ENCODE results near the gene MGAT4B.
"Not testable (repeated sequence)": the region's sequence is repeated elsewhere in the genome, so short reads cannot be mapped to it uniquely, and the experiment has no call there.

Gene MGAT4B

DNA sequence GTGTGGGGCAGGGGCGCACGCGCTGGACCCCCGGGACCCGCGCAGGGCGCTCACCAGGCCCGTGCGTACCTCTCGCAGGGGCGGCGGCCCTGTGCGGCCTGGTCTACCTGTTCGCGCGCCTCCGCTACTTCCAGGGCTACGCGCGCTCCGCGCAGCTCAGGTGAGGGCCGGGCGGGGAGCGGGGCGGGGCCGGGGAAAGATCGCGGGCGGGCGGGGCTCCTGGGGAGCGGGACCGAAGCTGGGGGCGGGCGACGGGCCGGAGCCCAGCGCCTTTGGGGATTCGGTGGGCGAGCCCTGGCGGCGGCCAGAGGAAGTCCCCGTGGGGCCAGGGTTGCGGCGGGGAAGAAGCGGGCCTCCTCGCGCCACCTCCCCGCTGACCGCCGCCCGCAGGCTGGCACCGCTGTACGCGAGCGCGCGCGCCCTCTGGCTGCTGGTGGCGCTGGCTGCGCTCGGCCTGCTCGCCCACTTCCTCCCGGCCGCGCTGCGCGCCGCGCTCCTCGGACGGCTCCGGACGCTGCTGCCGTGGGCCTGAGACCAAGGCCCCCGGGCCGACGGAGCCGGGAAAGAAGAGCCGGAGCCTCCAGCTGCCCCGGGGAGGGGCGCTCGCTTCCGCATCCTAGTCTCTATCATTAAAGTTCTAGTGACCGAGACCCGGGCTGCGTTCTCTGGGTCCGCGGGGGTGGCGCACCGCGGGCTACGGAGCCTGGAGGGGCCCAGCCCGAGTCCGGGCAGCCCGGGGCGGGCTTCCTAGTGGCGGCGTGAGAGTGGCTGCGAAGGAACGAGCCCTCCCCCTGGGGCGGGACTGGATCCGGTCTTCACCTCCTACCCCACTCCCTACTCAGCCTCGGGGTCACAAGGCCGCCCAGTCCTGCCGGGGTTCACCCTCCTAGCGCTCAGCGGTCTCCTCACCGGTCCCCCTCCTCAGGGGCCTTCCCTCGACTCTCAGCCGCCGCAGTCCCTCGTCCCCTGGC lies 10.5 kb downstream of the MGAT4B start:
- peak; percentile 93 for DNase-seq

DNA sequence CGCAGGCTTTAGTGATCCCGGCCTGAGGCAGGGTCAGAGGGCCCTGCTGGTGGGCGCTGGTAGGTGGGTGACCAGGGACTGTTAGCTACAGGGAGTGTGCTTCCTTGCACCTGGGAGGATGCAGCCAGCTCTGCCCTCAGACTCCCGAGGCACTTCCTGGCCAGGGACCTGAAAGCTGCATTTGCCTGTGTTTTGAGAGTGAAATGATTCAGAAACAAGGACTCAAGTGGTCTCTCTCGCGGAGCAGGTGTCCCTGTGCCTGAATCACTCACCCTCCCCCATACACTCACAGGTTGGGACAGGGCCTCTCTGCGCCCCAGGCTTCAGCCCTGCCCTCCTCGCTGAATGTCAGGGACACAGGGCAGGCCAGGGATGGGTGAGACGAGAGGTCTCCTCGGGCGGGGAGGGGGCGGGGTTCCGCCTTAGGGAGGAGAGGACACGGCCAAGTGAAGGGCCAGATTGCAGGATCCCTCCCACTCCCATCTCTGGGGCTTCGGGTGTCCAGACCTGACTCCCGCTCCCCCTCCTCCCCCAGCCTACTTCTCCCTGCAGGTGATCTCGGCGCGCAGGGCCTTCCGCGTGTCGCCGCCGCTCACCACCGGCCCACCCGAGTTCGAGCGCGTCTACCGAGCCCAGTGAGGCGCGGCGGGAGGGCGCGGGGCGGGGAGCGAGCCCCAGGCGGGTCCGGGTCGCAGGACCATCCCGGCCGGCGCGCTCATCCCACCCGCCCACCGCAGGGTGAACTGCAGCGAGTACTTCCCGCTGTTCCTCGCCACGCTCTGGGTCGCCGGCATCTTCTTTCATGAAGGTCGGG lies 11.4 kb downstream of the MGAT4B start:
- DNase-seq = peak; percentile 80

DNA sequence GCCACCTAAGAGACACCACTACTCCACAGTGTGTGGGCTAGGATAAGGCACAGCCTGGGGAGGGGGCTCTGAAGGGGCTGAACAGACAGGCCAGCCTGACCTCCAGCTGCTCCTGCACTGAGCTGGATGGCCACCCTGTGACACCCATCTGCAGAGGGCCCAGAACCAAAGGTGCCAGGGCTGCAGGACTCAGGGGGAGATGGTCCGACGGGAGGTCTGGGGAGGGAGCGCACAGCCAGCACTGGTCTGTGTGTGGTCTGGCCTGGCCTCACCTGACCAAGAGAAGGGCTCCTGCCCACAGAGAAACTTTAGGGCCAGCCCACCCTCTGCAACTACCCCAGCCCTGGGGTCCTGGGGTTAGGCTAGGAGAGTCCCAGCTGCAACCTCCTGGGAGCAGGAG lies 12.1 kb downstream of the MGAT4B start:
- DNase-seq = no peak

DNA sequence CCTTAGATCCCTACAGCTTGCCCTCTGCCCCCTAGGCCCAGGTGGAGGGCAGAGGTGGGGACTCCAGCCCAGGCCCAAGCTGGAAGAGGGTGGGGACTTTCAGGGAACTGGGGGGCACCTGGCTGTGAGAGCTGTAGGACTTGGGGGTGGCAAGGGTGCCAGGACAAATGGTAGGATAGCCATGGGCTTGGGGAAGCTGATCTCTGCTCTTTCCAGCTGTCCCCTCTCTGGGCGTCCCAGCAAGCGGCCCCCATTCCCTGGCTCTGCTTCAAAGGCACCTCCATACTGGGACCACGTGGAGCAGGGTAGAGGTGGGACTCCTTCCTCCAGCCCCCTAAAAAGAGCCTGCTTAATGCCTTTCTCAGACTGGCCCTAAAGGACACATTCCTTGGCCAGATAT lies 12.5 kb downstream of the MGAT4B start:
- DNase-seq = no peak

DNA sequence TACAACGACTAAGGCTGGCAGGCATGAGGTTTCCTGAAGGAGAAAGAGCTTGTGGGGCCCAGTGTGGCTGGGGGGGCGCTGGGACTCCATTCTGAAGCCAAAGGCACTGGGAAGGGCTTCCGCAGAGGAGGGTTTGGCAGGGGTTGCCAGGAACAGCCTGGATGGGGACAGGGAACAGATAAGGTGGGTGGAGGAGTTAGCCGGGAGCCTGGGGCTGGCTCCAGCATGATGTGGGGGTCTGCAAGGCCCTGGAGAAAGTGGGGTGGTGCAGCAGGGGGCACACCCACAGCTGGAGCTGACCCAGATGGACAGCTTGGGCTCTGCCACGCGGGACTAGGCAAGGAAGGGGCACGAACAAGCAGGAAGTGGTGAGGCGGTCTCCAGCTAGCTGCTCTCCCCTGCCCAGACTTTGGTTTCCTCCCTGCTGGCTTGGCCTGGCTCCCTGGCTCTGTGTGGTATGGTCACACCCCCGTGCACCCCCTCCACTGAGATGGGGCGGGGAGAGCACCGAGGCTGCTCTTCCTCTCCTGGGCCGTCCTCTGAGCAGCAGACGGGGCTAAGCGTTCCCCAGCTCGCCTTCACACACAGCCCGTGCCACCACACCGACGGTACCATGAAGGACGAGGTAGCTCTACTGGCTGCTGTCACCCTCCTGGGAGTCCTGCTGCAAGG lies 13.1 kb downstream of the MGAT4B start, which contains the start of gene LTC4S:
LTC4S (plus strand) TSS at position 519 of the 672 bp plus-strand sequence; CDS start at position 614, 95 bp downstream.
- no peak for DNase-seq

DNA sequence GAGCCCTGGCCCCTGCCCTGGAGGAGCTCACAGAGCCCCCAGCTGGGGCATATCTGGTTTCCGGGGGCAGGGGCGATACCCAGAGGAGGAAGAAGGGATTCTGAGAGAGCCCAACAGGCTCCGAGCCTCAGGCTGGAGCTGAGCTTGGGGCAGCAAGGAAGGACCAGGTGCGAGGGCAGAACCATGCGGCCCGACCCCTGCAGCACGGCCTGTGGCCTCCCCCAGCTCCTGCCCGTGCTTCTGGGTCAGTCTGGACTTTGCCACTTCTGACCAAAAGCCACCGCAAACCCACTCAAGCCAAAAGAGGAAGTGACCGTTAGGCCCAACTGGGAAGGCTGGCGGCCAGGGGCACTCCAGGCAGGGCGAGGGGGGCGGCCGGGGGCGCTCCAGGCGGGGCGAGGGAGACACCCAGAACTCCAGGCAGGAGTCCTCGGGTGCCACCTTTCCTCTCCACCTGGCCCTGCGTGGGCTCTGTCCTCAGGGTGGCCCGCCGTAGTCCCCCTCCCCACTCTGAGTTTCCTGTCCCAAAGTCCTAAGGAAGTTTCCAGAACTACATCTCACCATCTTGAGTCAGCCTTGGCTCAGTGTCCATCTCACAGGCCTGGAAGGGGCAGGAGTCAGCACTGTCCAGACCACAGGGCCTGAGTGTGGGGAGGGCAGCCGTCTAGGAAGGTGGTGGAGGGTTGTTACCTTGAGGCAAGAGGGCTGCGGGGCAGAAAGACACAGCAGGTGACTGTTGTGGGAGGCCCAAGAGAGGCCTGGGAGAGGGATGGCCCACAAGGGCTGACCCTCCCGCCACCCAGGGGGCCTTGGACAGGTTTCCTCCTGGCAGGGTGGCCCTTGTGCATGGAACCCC lies 13.8 kb downstream of the MGAT4B start:
- DNase-seq = no peak

DNA sequence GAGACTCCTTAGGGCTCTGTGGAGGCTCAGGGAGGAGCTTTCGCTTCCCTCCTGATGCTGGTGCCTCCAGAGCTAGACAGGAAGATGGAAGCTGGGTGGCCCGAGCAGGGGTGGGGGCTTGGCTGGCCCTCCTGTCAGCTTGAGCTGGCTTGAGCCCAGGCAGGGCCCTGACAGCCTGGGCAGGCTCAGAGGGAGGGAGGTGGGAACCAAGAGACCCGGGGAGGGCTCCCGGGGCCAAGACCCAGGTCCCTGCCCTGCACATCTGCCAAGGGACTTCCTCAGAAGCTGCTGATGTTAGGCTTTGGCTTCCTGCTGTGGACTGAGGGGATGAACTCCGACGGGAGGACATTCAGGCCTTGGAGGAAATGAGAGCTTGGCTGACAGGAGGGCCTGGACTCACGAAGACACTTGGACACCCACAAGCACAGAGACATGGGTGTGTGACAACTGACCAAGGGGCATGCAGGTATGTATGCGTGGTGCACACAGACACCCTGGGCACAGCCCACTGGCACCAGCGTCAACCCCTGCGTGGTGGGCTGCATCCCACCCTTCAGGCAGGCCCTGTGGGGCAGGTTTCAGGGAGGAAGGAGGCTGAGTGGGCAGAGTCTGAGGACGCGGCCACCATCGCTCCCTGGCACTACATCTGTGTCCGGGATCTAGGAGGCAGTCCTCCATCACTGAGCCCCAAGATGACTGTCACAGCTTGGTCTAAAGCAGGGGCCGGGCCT lies 14.6 kb downstream of the MGAT4B start:
- no peak for DNase-seq

DNA sequence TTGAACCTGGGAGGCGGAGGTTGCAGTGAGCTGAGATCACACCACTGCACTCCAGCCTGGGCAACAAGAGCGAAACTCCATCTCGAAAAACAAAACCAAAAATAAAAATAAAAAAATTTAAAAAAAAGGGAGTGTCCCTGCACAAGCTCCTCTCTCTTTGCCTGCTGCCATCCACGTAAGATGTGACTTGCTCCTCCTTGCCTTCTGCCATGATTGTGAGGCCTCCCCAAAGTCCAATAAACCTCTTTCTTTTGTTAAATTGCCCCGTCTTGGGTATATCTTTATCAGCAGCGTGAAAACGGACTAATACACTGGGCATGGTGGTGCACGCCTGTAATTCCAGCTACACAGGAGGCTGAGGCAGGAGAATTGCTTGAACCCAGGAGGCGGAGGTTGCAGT lies 17.4 kb downstream of the MGAT4B start:
- DNase-seq = not testable (repeated sequence)

DNA sequence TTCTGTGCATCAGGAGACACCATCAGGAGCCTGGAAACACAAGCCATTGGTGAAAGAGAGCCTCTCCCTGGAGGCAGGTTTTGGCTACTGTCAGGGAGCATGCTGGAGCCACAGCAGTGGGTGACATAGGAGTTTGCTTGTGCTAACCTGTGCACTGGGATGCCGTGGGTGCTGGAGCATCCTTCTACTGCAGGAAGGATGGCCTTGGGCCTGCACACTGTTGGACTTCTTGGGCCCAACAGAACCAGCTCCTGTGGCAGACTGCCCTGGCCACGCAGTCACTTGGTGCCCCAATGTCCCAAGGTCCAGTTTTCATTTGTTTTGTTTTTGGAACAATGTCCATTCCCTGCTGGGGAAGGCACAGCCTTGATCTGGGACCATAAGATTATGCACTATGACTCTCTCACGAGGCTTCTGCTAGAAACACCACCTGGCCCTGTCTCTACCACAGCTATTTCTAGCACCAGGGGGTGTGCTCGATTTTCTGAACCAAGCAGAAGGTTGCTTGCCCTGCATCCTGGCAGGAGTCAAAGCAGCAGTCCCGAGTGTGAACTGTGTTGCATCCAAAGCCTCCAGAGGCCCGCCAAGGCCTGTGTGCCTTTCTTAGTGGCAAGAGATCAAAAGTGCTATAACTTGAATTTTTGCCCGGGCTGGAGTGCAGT lies 18.3 kb downstream of the MGAT4B start:
- DNase-seq = no peak

DNA sequence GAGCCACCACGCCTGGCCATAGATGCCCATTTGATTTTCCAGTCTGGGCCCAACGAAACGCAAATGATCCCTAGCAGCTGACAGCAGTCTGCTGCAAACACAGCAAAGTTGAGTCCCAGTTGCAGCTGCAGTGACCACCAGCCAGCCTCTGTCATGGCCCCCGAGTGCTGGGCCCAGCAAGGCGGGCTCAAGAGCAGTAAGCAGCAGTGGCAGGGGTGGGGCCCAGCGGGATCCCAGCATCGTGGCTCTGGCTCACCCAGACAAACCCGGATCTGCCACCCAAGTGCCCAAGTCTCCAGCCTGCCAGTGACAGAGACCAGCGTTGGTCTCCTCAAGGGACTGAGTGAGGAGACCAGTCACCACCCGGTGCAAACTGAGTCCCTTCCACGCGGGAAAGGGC lies 19.8 kb downstream of the MGAT4B start:
- no peak for DNase-seq

DNA sequence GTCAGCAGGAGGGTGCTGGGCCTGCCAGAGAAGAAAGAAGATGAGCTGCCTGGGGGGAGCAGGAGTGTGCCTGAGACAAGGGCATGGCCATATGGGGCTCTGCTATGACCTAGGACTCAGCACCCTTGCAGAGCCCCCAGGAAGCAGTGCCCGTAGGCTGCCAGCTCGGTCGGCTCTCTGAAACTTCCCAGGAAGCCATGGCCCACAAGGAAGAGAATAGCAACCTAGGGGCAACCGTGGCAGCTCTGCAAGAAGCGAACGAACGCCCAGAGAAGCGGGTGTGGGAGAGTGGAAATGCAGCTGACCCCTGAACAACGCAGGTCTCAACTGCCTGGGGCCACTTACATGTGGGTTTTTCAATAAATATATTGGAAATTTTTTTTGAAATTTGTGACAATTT lies 23.5 kb downstream of the MGAT4B start:
- no peak for DNase-seq

DNA sequence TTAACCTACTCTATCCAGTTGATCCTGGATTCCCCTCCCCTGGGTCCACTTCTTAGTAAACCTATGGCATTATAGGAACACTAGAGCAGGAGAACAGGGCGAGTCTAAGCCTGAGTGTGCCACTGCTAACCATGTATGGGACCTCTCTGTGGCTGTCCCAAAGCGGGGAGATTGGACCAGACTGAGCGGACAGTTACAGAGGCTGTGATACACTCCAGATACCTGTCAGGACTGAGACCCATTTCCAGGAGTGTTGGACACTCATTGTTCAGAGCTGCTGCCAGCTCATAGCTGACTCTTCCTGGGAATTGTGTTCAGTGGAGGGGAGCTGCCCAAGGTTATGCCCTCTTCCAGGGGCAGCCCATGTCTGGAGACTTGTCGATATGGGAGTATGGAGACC lies 24.8 kb downstream of the MGAT4B start:
- DNase-seq = no peak

DNA sequence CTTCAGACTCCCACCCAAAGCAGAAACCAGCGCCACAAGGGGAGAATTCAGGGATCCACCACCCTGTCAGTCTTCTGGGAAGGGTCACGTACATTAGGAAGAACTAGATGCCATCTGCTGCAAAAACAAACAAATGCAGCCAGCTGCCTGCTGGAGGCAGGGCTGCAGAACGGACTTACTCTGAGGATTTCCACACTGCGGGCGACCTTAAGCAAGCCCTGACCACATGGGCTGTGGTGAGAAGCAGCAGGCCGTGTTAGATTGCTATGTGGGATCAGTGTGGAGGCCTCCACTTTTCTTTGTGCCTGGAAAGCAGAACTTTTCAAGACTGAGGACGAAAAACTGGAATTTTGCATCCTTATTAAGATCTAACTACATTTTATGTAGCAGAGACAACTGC lies 26.3 kb downstream of the MGAT4B start:
- no peak for DNase-seq

DNA sequence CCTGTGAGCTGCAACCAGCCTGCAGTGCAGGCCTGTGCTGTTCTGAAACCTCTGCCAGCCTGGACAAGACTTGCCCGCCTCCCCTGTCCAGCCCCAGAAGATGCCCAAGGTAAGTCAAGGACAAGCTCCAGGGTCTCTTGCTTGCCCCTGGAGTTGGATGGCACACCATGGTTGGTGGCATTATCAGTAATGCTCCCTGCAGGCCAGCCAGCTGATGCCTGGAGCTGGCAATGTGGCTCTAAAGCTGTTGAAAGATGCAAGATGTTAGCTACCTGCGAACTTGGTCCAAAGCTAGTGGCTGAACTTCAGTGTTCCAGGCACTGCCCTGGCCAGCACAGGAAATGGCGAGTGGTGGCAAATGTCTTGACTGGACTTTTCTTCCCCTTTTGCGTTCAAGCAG lies 26.8 kb downstream of the MGAT4B start:
- DNase-seq = no peak

DNA sequence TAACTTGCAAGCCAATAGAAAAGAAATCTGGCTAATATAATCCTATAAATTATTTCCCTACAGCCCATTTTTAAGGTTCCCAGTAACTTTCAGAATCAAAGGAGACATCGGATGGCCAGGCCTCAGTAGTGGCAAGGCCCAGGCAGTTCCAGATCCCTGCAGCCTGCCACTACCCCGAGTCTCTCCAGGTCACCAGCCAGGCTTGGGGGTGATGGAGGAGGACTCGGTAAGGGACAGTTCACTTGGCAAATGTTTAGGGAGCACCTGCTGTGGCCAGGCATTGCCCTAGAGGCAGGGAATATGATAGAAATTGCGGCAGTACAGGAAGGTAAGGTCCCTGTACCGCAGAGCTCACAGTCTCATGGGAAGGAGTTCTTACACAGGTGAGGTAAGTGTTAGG lies 28.1 kb downstream of the MGAT4B start:
- DNase-seq = no peak

DNA sequence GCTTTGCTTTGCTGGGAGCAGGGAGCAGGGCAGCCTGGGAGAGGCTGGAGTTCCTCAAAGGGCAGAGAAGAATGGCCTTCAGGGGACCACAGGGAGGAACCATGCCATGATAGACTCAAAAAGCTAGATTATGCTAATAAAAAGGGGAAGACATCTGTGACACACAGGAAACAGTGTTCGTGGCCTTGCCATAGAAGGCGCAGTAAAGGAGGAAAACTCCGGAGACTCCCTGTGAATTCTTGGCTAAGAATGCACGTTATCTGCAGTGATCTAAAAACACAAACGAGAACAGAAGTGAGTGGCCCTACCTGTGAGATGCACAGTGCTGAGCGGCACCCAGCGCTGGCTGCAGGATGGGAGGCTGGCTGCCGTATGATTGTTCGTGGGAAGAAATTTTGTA lies 28.8 kb downstream of the MGAT4B start:
- no peak for DNase-seq

DNA sequence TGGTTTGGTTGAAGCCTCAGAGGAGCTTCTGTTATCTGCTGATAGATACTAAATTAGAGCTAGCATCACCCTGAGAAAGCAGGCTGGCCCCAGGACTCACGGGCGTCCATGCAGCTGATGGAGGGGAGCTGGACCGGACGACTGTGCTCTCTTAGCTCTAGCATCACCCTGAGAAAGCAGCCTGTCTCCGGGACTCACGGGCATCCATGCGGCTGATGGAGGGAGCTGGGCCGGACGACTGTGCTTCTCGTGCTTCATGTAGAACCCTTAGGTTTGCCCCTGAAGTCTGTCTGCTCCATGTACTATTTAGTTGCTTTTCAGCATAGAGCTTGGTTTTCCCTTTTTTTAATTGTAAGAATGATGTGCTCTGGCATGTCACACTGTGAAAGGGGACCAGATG lies 29.2 kb downstream of the MGAT4B start:
- no peak for DNase-seq

DNA sequence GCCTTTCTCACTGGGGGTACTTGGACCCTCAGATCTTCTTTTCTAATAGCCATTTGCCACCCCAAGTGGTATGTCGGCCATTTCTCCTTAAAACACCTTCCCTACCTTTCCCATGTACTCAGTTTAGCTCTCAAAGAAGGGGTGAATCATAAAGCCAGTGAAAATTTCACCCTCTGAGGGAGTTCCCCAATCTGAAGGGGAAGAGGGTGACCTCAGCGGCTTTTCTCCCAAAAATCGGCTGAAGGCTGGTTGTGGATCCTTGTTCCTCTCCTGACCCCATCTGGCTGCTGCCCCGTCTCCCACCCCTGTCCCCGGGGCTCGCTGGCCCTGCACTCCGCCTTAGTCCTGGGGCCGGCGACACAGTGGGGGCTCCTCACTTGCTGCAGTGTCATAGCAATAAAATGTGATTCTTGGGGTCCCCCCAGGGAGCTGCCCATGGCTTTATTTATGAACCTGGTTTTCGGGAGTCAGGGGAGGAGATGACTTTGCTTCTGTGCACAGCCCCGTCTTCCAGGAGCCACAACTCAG lies 30.2 kb downstream of the MGAT4B start:
- DNase-seq = no peak

DNA sequence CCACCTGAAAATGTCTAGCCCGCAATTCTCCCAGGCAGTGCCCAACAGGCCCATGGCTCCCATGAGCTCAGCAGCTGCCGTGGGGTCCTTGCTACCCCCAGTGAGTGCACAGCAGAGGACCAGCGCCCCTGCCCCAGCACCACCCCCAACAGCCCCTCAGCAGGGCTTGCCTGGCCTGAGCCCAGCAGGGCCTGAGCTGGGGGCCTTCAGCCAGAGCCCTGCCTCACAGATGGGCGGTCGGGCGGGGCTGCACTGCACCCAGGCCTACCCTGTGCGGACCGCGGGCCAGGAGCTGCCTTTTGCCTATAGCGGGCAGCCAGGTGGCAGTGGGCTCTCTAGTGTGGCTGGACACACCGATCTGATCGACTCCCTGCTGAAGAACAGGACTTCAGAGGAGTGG lies 32.2 kb downstream of the MGAT4B start:
- no peak for DNase-seq

DNA sequence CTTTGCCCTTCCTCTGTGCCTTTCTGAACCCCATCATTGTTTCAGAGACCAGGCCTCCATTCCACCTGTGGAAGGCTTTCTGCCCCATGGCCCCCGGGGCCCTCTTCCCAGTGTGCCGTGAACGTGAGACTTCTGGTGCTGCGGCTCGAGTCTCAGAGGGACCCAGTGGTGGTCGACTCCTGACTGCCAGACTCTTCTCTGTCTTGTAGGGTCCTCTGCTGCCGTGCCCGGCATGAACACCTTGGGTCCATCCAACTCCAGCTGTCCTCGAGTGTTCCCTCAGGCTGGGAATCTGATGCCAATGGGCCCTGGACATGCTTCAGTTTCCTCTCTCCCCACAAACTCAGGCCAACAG lies 33.0 kb downstream of the MGAT4B start:
- no peak for DNase-seq

All from right kidney (tissue), 1 donor.